WI38 (cell line): ENCODE data around the gene NUP214.
"Not testable (repeated sequence)": the region's sequence is repeated elsewhere in the genome, so short reads cannot be mapped to it uniquely, and the experiment has no call there.

Experiments used
- H3K4me3 ChIP-seq: 2 replicates; pipeline ENCODE4 v1.5.1; 2011; ENCODE audit warnings: low read depth, mild to moderate bottlenecking, control low read depth, low read length
- CTCF ChIP-seq: IDR thresholded peaks from 2 replicates; pipeline ENCODE4 v1.5.1; 2012; ENCODE audit warnings: low read depth, mild to moderate bottlenecking, control low read depth, low read length

The NUP214 gene

DNA sequence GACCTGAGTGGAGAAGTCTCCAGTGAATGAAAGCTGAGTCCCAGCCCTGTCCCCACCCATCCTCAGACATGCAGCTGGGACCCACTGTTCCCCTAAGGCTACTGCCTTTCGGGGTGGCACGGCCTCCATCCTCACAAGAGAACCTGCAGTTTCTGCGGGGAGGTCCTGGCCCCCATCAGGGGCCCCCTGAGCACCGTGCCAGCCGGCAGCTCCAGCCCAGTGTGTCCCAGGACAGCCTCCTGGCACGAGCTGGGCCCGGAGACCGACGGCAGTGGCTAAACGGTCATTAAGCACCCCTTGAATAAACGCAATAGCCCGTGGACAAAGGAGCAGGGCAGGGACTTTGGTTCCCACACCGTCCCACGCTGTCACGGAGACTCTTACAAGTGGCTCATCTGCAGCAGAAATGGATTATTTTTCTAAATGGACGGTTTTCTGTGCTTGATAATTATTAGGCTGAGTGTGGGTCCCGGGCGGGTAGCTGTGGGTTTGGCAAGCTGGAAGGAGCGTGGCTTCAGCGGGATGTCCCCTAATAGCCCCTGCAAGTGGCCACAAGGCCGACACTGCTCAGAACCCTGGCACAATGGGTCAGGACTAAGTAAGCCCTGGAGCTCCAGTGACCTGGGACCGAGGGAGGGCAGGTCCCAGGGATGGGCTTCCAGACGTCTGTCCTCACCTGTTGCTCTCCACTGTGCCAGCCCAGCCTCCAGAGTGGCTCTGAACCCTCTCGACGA, 133.5 kb downstream of the NUP214 start:
- no peak for TF ChIP-seq CTCF
- no peak overlapping the region for H3K4me3 ChIP-seq

DNA sequence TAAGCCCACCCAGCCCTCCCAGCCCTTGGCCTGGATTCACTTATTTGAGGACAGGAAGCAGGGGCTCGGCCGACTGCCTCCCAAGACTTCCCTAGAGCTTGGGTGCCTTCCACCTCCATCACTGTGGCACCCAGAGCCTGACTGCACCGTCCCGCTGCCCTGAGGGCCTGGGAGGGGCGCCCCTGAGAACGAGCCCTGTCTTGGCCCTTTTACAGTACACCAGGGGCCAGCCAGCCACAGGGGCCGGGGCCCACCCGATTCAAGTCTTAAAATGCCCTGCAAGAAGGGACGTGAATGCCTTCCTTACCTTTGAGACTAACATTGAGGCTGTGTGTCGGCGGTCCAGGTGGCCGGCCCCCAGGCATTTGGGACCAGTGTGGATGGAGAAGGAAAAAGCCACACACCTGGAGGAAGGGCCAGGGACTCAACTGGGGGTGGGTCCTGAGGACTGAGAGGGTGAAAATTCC, 134.1 kb downstream of the NUP214 start:
- H3K4me3 ChIP-seq: no peak overlapping the region
- TF ChIP-seq CTCF: no peak

DNA sequence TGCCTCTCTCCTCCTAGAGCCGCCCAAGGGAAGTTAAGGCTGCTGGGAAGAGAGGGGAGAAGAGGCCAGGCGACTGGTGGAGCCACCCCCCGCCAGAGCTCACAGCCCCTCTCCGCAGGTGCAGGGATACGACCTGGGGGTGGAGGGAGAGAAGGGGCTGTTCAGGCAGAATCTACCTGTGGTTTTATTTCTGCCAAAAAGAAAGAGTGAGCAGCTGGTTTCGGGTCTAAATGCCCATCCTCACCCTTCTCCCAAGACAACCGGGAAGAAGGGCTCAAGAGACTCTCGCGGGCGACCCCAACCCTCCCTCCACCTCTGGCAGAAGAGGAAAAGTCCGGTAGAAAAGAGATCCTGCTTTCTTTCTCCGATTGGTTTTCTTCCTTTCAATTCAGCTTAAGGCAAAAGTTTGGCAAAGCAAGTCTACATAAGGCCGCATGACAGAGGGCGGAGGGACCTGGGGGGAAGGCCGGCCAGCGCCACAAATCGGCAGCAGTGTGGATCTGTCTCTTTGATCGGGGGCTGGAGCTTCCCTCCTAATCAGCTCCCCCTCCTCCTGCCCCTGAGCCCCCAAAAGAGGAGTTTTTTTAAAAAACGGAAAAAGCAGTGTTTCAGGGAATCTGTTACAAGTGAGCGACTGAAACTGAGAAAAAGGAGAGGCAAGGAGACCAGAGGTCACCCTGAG, 134.7 kb downstream of the NUP214 start:
- H3K4me3 ChIP-seq: no peak overlapping the region
- no peak for TF ChIP-seq CTCF

DNA sequence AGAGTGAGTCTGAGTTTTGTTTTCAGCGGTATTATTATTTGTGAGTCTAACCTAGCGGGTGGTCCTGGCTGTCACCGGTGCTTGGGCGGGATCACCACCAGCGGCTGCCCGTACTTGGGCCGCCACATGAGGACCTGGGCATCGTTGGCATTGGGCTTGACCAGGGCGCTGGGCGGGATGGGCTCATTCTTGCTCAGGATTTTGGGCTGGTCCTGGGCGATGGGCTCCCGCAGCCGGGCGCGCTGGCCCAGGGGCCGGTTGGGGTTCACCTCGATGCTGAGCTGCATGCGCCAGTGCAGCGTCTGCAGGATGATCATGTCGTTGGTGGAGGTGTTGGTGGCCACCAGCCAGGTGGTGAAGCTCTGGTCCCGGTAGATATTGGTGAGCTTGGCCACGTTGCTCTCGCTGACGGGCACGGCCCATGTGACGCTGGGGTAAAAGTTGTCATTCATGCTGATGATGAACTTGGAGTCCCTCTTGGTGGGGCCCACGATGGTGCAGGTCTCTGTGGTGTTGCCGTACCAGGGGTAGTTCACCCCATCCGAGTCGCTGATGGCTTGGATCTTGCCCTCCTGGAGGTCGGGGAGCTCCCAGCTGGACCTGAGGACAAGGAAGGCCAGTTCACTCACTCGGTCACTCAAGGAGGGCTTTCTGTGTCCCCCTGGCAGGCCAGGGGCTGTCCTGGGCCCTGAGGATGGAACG, 135.5 kb downstream of the NUP214 start:
- TF ChIP-seq CTCF: no peak
- H3K4me3 ChIP-seq: no peak overlapping the region

GRCh38 chr9:131262327-131263032, 137.1 kb downstream of the NUP214 start:
- no peak overlapping the region for H3K4me3 ChIP-seq
- no peak for TF ChIP-seq CTCF

- H3K4me3 ChIP-seq: not testable (repeated sequence)
These were observed 137.6 kb downstream of the NUP214 start for GRCh38 chr9:131263033-131263343.

DNA sequence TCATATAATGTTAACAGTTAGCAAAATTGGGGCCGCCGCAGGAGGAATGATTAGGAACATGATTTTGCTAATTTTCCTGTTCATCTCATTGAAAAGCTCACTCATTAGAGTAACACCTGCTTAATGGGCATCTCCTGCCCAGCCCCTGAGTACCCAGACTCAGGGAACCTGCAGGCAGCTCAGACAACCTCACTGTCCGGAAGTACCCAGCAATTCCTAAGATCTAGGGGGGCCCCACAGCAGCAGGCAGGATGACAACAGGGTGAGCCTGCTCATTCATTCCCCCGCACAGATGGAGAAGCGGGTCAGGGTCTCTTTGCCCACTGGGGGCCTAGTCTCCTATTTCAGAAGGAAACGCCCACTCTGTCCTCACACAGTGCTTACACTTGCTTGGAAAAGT, 138.3 kb downstream of the NUP214 start:
- no peak overlapping the region for H3K4me3 ChIP-seq
- no peak for TF ChIP-seq CTCF
